NT2/D1 (cell line): ENCODE results near the gene DNAJB6.

ENCODE experiments used
- SUZ12 ChIP-seq: IDR thresholded peaks from 2 replicates; pipeline ENCODE4 v1.6.1; 2011; ENCODE audit not compliant: insufficient read length, insufficient read depth; ENCODE audit errors: extremely low read depth
- YY1 ChIP-seq: IDR thresholded peaks from 2 replicates; pipeline ENCODE4 v1.6.1; 2011; ENCODE audit not compliant: insufficient read length, insufficient read depth
- ZNF274 ChIP-seq: IDR thresholded peaks from 2 replicates; pipeline ENCODE4 v1.6.1; 2011; ENCODE audit warnings: mild to moderate bottlenecking, low read depth, low read length

GRCh38 chr7:157394246-157395191, 57.7 kb downstream of the DNAJB6 start:
- TF ChIP-seq SUZ12 (no peak), ZNF274 (no peak), YY1 (no peak)
